WTC11 (cell line): Measurements from ENCODE around the gene MAP4K3. TPM values are rescaled to one million over a fixed set of nuclear protein-coding genes. Genes with fewer than 3 reads are reported as not detected.
A peak's percentile ranks its signal among the peaks of the same experiment; 100 is the strongest.

Experiments
- ATAC-seq: fragments of 200-7000 bp; cut with Tn5 transposase; 2 replicates; pipeline ENCODE4 v1.10.0; 2021; ENCODE audit warnings: mild to moderate bottlenecking, moderate library complexity
- CTCF ChIA-PET: fragments of 300-600 bp; sonication (Branson Sonifier 250); formaldehyde crosslinking; loops from one replicate; lab custom pipeline; 2021; ENCODE audit warnings: antibody characterized with exemption; lab: Charles Lee
- POLR2A ChIA-PET: fragments of 350-600 bp; sonication (Branson Sonifier 250); formaldehyde crosslinking; loops from one replicate; lab custom pipeline; 2021; ENCODE audit warnings: antibody characterized with exemption; lab: Charles Lee
- DNase-seq: peaks from one replicate; pipeline ENCODE4 v3.0.0; 2021; ENCODE audit warnings: low spot score
- H3K27ac Mint-ChIP-seq: 2 replicates; pipeline ENCODE4 v1.8.0; 2021; ENCODE audit warnings: mixed read lengths
- H3K27me3 Mint-ChIP-seq: 2 replicates; pipeline ENCODE4 v1.8.0; 2021; ENCODE audit warnings: low read depth, mild to moderate bottlenecking, moderate library complexity, mixed read lengths
- H3K36me3 Mint-ChIP-seq: 2 replicates; pipeline ENCODE4 v1.8.0; 2021; ENCODE audit warnings: mixed read lengths
- H3K4me1 Mint-ChIP-seq: 2 replicates; pipeline ENCODE4 v1.8.0; 2022; ENCODE audit warnings: mixed read lengths
- H3K4me3 Mint-ChIP-seq: 2 replicates; pipeline ENCODE4 v1.8.0; 2021; ENCODE audit warnings: mild to moderate bottlenecking, moderate library complexity, mixed read lengths
- H3K9me3 Mint-ChIP-seq: 2 replicates; pipeline ENCODE4 v1.8.0; 2021; ENCODE audit warnings: mixed read lengths
- ATF1 ChIP-seq: sonication (generic); formaldehyde crosslinking; IDR thresholded peaks from 2 replicates; pipeline ENCODE4 v1.8.1; 2023; ENCODE audit warnings: mild to moderate bottlenecking, moderate library complexity, missing genetic modification reagents
- CBFB ChIP-seq: sonication (generic); formaldehyde crosslinking; IDR thresholded peaks from 2 replicates; pipeline ENCODE4 v1.8.1; 2022; ENCODE audit warnings: mild to moderate bottlenecking, low read depth, missing genetic modification reagents
- ETV6 ChIP-seq: sonication (generic); formaldehyde crosslinking; IDR thresholded peaks from 2 replicates; pipeline ENCODE4 v1.8.1; 2022; ENCODE audit warnings: mild to moderate bottlenecking, missing genetic modification reagents
- FOXK1 ChIP-seq: sonication (generic); formaldehyde crosslinking; IDR thresholded peaks from 2 replicates; pipeline ENCODE4 v1.8.0; 2022; ENCODE audit warnings: mild to moderate bottlenecking, moderate library complexity, missing genetic modification reagents
- GABPB1 ChIP-seq: sonication (generic); formaldehyde crosslinking; IDR thresholded peaks from 2 replicates; pipeline ENCODE4 v1.8.1; 2023; ENCODE audit warnings: mild to moderate bottlenecking, missing genetic modification reagents
- HMGA2 ChIP-seq: fragments of 250-450 bp; sonication (Bioruptor Pico); IDR thresholded peaks from 2 replicates; pipeline ENCODE4 v1.4.0; 2021; ENCODE audit warnings: mild to moderate bottlenecking, moderate library complexity
- JAZF1 ChIP-seq: fragments of 250-450 bp; sonication (Bioruptor Pico); IDR thresholded peaks from 2 replicates; pipeline ENCODE4 v1.9.0; 2021; ENCODE audit warnings: moderate library complexity, mild to moderate bottlenecking, inconsistent platforms
- JUN ChIP-seq: sonication (generic); formaldehyde crosslinking; IDR thresholded peaks from 2 replicates; pipeline ENCODE4 v1.8.0; 2023; ENCODE audit warnings: mild to moderate bottlenecking, missing genetic modification reagents
- NFATC4 ChIP-seq: fragments of 250-450 bp; sonication (Bioruptor Pico); IDR thresholded peaks from 2 replicates; pipeline ENCODE4 v1.9.0; 2021; ENCODE audit warnings: mild to moderate bottlenecking
- PRRX2 ChIP-seq: fragments of 250-450 bp; sonication (Bioruptor Pico); IDR thresholded peaks from 2 replicates; pipeline ENCODE4 v1.8.0; 2021; ENCODE audit warnings: mild to moderate bottlenecking
- RORB ChIP-seq: fragments of 250-450 bp; sonication (Bioruptor Pico); IDR thresholded peaks from 2 replicates; pipeline ENCODE4 v1.9.0; 2021; ENCODE audit warnings: mild to moderate bottlenecking
- SMAD3 ChIP-seq: sonication (generic); formaldehyde crosslinking; IDR thresholded peaks from 2 replicates; pipeline ENCODE4 v1.8.0; 2022; ENCODE audit warnings: missing genetic modification reagents, mild to moderate bottlenecking, borderline replicate concordance
- TEAD1 ChIP-seq: sonication (generic); formaldehyde crosslinking; IDR thresholded peaks from 2 replicates; pipeline ENCODE4 v1.8.0; 2022; ENCODE audit warnings: mild to moderate bottlenecking, missing genetic modification reagents
- ZBTB21 ChIP-seq: sonication (generic); formaldehyde crosslinking; IDR thresholded peaks from 2 replicates; pipeline ENCODE4 v1.8.1; 2023; ENCODE audit warnings: mild to moderate bottlenecking, missing genetic modification reagents, borderline replicate concordance
- ZNF317 ChIP-seq: sonication (generic); formaldehyde crosslinking; IDR thresholded peaks from 2 replicates; pipeline ENCODE4 v1.8.1; 2023; ENCODE audit warnings: low read depth, mild to moderate bottlenecking, moderate library complexity, missing genetic modification reagents, borderline replicate concordance
- ZNF396 ChIP-seq: fragments of 250-450 bp; sonication (Bioruptor Pico); IDR thresholded peaks from 2 replicates; pipeline ENCODE4 v1.8.0; 2021; ENCODE audit warnings: mild to moderate bottlenecking, moderate library complexity, borderline replicate concordance
- ZNF416 ChIP-seq: fragments of 250-450 bp; sonication (Bioruptor Pico); IDR thresholded peaks from 2 replicates; pipeline ENCODE4 v1.9.0; 2021; ENCODE audit warnings: mild to moderate bottlenecking, inconsistent platforms
- total RNA-seq: library from RNA; stranded (reverse); gene quantifications from 3 replicates; pipeline ENCODE4 v1.2.3, GENCODE V29; 2021
- TF ChIP-seq, protein P1 (sequence below): fragments of 250-450 bp; sonication (Bioruptor Pico); IDR thresholded peaks from 2 replicates; pipeline ENCODE4 v1.9.0; 2021; ENCODE audit warnings: moderate library complexity, mild to moderate bottlenecking, inconsistent platforms, borderline replicate concordance
- TF ChIP-seq, protein P2 (sequence below): fragments of 200-600 bp; IDR thresholded peaks from 2 replicates; pipeline ENCODE4 v1.8.0; 2022; ENCODE audit warnings: antibody characterized with exemption
- TF ChIP-seq, protein P3 (sequence below): sonication (generic); formaldehyde crosslinking; IDR thresholded peaks from 2 replicates; pipeline ENCODE4 v1.8.0; 2022; ENCODE audit warnings: missing genetic modification reagents
- TF ChIP-seq, protein P4 (sequence below): sonication (generic); formaldehyde crosslinking; IDR thresholded peaks from 2 replicates; pipeline ENCODE4 v1.8.1; 2023; ENCODE audit warnings: mild to moderate bottlenecking, moderate library complexity, missing genetic modification reagents
- TF ChIP-seq, protein P5 (sequence below): sonication (generic); formaldehyde crosslinking; IDR thresholded peaks from 2 replicates; pipeline ENCODE4 v1.8.1; 2022; ENCODE audit warnings: low read depth, mild to moderate bottlenecking, moderate library complexity, missing genetic modification reagents, borderline replicate concordance
- TF ChIP-seq, protein P6 (sequence below): sonication (generic); formaldehyde crosslinking; IDR thresholded peaks from 2 replicates; pipeline ENCODE4 v1.8.1; 2023; ENCODE audit warnings: mild to moderate bottlenecking, missing genetic modification reagents

MAP4K3 gene
- total RNA-seq, 1 experiment from 2014 or later = 73.2 TPM

DNA sequence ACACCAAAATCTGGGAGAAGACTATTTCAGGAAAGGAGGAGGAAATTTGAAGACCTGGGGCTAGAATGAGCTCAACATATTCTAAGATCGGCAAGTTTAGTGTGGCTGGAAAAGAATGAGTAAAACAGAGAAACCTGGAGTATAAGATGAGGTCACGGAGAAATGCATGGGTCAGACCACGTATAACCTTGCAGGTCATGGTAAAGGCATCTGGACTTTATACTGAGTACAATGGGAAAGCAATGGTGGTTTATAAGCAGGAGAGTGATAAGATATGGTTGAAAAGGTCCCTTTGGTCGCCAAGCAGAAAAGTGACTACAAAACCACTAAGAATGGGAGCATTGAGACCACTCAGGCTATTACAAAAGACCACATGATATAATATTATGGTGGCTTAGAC is 102.1 kb downstream of the MAP4K3 start (continued):
- TF ChIP-seq TEAD1 (CRISPR knock-in tag) (no peak), ZNF416 (no peak), SMAD3 (CRISPR knock-in tag) (no peak)

DNA sequence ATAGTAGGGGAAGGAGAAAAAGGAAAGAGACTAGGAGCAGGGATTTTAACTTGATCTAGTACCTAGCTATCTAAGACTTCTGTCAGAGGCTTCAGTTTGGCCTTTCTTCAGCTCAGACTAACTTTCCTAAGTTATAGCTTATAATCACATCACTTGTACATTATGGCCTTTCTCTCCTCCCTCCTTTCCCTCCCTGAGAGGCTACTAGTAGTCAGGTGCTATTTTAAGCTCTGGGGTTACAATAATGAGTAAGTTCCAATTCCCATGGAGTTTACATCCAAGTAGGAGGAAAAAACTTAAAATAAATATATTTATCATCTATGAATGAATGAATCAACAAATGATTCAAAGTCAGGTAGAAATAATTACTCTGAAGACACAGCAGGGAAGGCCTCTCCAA is 102.6 kb downstream of the MAP4K3 start:
- POLR2A ChIA-PET = no interaction called here

DNA sequence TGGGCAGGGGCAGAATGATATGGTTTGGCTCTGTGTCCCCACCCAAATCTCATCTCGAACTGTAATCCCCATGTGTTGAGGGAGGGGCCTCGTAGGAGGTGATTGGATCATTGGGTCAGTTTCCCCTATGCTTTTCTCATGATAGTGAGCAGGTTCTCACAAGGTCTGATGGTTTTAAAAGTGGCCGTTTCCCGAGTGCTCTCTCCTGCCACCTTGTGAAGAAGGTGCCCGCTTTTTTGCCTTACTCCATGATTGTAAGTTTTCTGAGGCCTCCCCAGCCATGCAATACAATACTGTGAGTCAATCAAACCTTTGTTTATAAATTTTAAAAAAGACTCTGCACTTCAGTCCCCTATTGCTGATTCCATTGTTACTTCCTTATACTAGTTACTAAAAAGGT is 110.4 kb downstream of the MAP4K3 start:
- peak overlapping the region; percentile 70; the same call in 1 of the 2 replicates for H3K27ac Mint-ChIP-seq
- CTCF ChIA-PET = no interaction called here
- TF ChIP-seq PRRX2 (CRISPR knock-in tag) (no peak), ETV6 (CRISPR knock-in tag) (no peak), ZNF317 (CRISPR knock-in tag) (no peak), JAZF1 (CRISPR knock-in tag) (no peak), SMAD3 (CRISPR knock-in tag) (no peak), GABPB1 (CRISPR knock-in tag) (no peak), NFATC4 (CRISPR knock-in tag) (no peak), FOXK1 (CRISPR knock-in tag) (no peak), JUN (CRISPR knock-in tag) (no peak), RORB (CRISPR knock-in tag) (no peak), TEAD1 (CRISPR knock-in tag) (no peak), CBFB (CRISPR knock-in tag) (no peak)
- TF ChIP-seq, protein P1, sequence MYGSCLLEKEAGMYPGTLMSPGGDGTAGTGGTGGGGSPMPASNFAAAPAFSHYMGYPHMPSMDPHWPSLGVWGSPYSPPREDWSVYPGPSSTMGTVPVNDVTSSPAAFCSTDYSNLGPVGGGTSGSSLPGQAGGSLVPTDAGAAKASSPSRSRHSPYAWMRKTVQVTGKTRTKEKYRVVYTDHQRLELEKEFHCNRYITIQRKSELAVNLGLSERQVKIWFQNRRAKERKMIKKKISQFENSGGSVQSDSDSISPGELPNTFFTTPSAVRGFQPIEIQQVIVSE = no peak
- TF ChIP-seq, protein P2, sequence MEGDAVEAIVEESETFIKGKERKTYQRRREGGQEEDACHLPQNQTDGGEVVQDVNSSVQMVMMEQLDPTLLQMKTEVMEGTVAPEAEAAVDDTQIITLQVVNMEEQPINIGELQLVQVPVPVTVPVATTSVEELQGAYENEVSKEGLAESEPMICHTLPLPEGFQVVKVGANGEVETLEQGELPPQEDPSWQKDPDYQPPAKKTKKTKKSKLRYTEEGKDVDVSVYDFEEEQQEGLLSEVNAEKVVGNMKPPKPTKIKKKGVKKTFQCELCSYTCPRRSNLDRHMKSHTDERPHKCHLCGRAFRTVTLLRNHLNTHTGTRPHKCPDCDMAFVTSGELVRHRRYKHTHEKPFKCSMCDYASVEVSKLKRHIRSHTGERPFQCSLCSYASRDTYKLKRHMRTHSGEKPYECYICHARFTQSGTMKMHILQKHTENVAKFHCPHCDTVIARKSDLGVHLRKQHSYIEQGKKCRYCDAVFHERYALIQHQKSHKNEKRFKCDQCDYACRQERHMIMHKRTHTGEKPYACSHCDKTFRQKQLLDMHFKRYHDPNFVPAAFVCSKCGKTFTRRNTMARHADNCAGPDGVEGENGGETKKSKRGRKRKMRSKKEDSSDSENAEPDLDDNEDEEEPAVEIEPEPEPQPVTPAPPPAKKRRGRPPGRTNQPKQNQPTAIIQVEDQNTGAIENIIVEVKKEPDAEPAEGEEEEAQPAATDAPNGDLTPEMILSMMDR = no peak
- TF ChIP-seq, protein P3, sequence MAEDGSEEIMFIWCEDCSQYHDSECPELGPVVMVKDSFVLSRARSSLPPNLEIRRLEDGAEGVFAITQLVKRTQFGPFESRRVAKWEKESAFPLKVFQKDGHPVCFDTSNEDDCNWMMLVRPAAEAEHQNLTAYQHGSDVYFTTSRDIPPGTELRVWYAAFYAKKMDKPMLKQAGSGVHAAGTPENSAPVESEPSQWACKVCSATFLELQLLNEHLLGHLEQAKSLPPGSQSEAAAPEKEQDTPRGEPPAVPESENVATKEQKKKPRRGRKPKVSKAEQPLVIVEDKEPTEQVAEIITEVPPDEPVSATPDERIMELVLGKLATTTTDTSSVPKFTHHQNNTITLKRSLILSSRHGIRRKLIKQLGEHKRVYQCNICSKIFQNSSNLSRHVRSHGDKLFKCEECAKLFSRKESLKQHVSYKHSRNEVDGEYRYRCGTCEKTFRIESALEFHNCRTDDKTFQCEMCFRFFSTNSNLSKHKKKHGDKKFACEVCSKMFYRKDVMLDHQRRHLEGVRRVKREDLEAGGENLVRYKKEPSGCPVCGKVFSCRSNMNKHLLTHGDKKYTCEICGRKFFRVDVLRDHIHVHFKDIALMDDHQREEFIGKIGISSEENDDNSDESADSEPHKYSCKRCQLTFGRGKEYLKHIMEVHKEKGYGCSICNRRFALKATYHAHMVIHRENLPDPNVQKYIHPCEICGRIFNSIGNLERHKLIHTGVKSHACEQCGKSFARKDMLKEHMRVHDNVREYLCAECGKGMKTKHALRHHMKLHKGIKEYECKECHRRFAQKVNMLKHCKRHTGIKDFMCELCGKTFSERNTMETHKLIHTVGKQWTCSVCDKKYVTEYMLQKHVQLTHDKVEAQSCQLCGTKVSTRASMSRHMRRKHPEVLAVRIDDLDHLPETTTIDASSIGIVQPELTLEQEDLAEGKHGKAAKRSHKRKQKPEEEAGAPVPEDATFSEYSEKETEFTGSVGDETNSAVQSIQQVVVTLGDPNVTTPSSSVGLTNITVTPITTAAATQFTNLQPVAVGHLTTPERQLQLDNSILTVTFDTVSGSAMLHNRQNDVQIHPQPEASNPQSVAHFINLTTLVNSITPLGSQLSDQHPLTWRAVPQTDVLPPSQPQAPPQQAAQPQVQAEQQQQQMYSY (CRISPR knock-in tag) = no peak
- TF ChIP-seq, protein P4, sequence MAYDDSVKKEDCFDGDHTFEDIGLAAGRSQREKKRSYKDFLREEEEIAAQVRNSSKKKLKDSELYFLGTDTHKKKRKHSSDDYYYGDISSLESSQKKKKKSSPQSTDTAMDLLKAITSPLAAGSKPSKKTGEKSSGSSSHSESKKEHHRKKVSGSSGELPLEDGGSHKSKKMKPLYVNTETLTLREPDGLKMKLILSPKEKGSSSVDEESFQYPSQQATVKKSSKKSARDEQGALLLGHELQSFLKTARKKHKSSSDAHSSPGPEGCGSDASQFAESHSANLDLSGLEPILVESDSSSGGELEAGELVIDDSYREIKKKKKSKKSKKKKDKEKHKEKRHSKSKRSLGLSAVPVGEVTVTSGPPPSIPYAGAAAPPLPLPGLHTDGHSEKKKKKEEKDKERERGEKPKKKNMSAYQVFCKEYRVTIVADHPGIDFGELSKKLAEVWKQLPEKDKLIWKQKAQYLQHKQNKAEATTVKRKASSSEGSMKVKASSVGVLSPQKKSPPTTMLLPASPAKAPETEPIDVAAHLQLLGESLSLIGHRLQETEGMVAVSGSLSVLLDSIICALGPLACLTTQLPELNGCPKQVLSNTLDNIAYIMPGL (CRISPR knock-in tag) = no peak
- TF ChIP-seq, protein P5, sequence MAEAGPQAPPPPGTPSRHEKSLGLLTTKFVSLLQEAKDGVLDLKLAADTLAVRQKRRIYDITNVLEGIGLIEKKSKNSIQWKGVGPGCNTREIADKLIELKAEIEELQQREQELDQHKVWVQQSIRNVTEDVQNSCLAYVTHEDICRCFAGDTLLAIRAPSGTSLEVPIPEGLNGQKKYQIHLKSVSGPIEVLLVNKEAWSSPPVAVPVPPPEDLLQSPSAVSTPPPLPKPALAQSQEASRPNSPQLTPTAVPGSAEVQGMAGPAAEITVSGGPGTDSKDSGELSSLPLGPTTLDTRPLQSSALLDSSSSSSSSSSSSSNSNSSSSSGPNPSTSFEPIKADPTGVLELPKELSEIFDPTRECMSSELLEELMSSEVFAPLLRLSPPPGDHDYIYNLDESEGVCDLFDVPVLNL = no peak
- TF ChIP-seq, protein P6, sequence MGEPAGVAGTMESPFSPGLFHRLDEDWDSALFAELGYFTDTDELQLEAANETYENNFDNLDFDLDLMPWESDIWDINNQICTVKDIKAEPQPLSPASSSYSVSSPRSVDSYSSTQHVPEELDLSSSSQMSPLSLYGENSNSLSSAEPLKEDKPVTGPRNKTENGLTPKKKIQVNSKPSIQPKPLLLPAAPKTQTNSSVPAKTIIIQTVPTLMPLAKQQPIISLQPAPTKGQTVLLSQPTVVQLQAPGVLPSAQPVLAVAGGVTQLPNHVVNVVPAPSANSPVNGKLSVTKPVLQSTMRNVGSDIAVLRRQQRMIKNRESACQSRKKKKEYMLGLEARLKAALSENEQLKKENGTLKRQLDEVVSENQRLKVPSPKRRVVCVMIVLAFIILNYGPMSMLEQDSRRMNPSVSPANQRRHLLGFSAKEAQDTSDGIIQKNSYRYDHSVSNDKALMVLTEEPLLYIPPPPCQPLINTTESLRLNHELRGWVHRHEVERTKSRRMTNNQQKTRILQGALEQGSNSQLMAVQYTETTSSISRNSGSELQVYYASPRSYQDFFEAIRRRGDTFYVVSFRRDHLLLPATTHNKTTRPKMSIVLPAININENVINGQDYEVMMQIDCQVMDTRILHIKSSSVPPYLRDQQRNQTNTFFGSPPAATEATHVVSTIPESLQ (CRISPR knock-in tag) = no peak

More for the DNA sequence above, 102.6 kb downstream of the MAP4K3 start:
- TF ChIP-seq, protein P5 = no peak
- no peak for TF ChIP-seq ATF1 (CRISPR knock-in tag)
- no peak for TF ChIP-seq ZNF396
- TF ChIP-seq HMGA2 = no peak
- TF ChIP-seq ZBTB21 = no peak
- TF ChIP-seq ZNF317 (CRISPR knock-in tag) = no peak
- Mint-ChIP-seq H3K4me3 (no peak overlapping the region), H3K27me3 (no peaks in the 10 kb centered on the region), H3K36me3 (peaks cover 11% of the 10 kb centered on the region), H3K27ac (peak overlapping the region; percentile 16; the same call in 1 of the 2 replicates), H3K9me3 (no peaks in the 10 kb centered on the region), H3K4me1 (peaks cover 20% of the 10 kb centered on the region)
- ATAC-seq (no peak), DNase-seq (no peak)
- CTCF ChIA-PET = no interaction called here

More for the DNA sequence above, 110.4 kb downstream of the MAP4K3 start:
- Mint-ChIP-seq H3K36me3 (peaks cover 26% of the 10 kb centered on the region), H3K9me3 (no peaks in the 10 kb centered on the region), H3K4me1 (peaks cover 14% of the 10 kb centered on the region; the same call in 1 of the 2 replicates), H3K27me3 (no peaks in the 10 kb centered on the region), H3K4me3 (no peak overlapping the region)
- no peak for DNase-seq
- POLR2A ChIA-PET = no interaction called here
- peak; percentile 79 for ATAC-seq
